K562 (cell line): ENCODE measurements around the gene GANAB. TPM values are rescaled to one million over a fixed set of nuclear protein-coding genes. Genes with fewer than 3 reads are reported as not detected.

ENCODE experiments used
- AFF1 ChIP-seq, 2 experiments: fragments of 450-650 bp; IDR thresholded peaks; 2 replicates each; pipeline ENCODE4 v1.6.1; 2018; ENCODE audit warnings: mild to moderate bottlenecking in 2 of 2, low read depth in 1 of 2; ENCODE audit not compliant: partially characterized antibody in 2 of 2
- ARHGAP35 ChIP-seq: fragments of 450-650 bp; IDR thresholded peaks from 2 replicates; pipeline ENCODE4 v1.6.1; 2018; ENCODE audit not compliant: partially characterized antibody
- E2F6 ChIP-seq, 2 experiments: IDR thresholded peaks; 2 replicates each; pipeline ENCODE4 v1.6.1; 2011; ENCODE audit warnings: borderline replicate concordance in 1 of 2, control low read depth in 1 of 2, low read depth in 1 of 2, low read length in 1 of 2, mild to moderate bottlenecking in 1 of 2, mixed read lengths in 1 of 2, moderate library complexity in 1 of 2; ENCODE audit not compliant: insufficient read depth in 1 of 2, insufficient read length in 1 of 2, poor library complexity in 1 of 2, severe bottlenecking in 1 of 2; ENCODE audit errors: extremely low read depth in 1 of 2
- MYBL2 ChIP-seq, 2 experiments: fragments of 450-650 bp in 1 of 2; sonication (generic) in 1 of 2; formaldehyde crosslinking in 1 of 2; IDR thresholded peaks; 2 replicates each; pipeline versions ENCODE4 v1.6.1 to v1.8.1; 2017 to 2022; ENCODE audit warnings: borderline replicate concordance in 1 of 2, inconsistent platforms in 1 of 2, low read depth in 1 of 2, mild to moderate bottlenecking in 1 of 2, missing genetic modification reagents in 1 of 2, moderate library complexity in 1 of 2
- NFXL1 ChIP-seq: fragments of 450-650 bp; formaldehyde crosslinking; IDR thresholded peaks from 2 replicates; pipeline ENCODE4 v1.4.0; 2021; ENCODE audit warnings: mild to moderate bottlenecking
- NKRF ChIP-seq: fragments of 450-650 bp; IDR thresholded peaks from 2 replicates; pipeline ENCODE4 v1.6.1; 2016; ENCODE audit warnings: borderline replicate concordance
- POLR2AphosphoS5 ChIP-seq: IDR thresholded peaks from 2 replicates; pipeline ENCODE4 v1.6.1; 2011; ENCODE audit warnings: mild to moderate bottlenecking, low read depth, low read length, moderate library complexity; ENCODE audit not compliant: control insufficient read depth, insufficient read depth
- RB1 ChIP-seq: fragments of 450-650 bp; IDR thresholded peaks from 2 replicates; pipeline ENCODE4 v1.6.1; 2017; ENCODE audit warnings: low read depth, mild to moderate bottlenecking
- RBM22 ChIP-seq: fragments of 200-400 bp; formaldehyde crosslinking; IDR thresholded peaks from 2 replicates; pipeline ENCODE4 v1.6.1; 2018; ENCODE audit warnings: low read length, low read depth; ENCODE audit not compliant: poor library complexity, severe bottlenecking
- SIN3A ChIP-seq, 2 experiments: fragments of 150-350 bp in 1 of 2; IDR thresholded peaks; 2 replicates each; pipeline ENCODE4 v1.6.1; 2011 to 2016; ENCODE audit warnings: borderline replicate concordance in 2 of 2, low read depth in 2 of 2, low read length in 2 of 2, mild to moderate bottlenecking in 2 of 2, moderate library complexity in 2 of 2; ENCODE audit not compliant: control insufficient read depth in 1 of 2
- TAF1 ChIP-seq: IDR thresholded peaks from 2 replicates; pipeline ENCODE4 v1.6.1; 2011; ENCODE audit warnings: mild to moderate bottlenecking, low read length, moderate library complexity; ENCODE audit not compliant: insufficient read depth, control insufficient read depth, severe bottlenecking; ENCODE audit errors: extremely low read depth
- TEAD4 ChIP-seq, 2 experiments: sonication (generic) in 1 of 2; formaldehyde crosslinking in 1 of 2; IDR thresholded peaks; 2 replicates each; pipeline versions ENCODE4 v1.6.1 to v1.8.0; 2012 to 2022; ENCODE audit warnings: borderline replicate concordance in 1 of 2, inconsistent platforms in 1 of 2, low read length in 1 of 2, mild to moderate bottlenecking in 1 of 2, missing genetic modification reagents in 1 of 2
- ZBTB2 ChIP-seq: fragments of 450-650 bp; IDR thresholded peaks from 2 replicates; pipeline ENCODE4 v1.6.1; 2016; ENCODE audit warnings: antibody characterized with exemption
- ZFPM2 ChIP-seq: fragments of 250-450 bp; sonication (Bioruptor Pico); IDR thresholded peaks from 2 replicates; pipeline ENCODE4 v1.5.1; 2022; ENCODE audit warnings: mild to moderate bottlenecking
- ZNF184 ChIP-seq: sonication (generic); formaldehyde crosslinking; IDR thresholded peaks from 2 replicates; pipeline ENCODE4 v1.5.0; 2020; ENCODE audit warnings: missing genetic modification reagents
- ZNF707 ChIP-seq: fragments of 250-450 bp; sonication (Bioruptor Pico); conservative IDR thresholded peaks from 2 replicates; pipeline ENCODE4 v1.8.0; 2022; ENCODE audit warnings: inconsistent platforms, mild to moderate bottlenecking, moderate library complexity
- polyA plus RNA-seq, 8 experiments: library from polyadenylated mRNA; depleted of rRNA in 4 of 8; stranded (reverse) in 5 of 8; unstranded in 3 of 8; fragments of >200 nt; fragmentation: Nextera tagmentation in 2 of 8; fragmentation: Illumina TruSeq in 1 of 8; extraction: Ambion mirVana in 2 of 8; extraction: Trizol in 1 of 8; gene quantifications; 2 replicates each; pipeline versions ENCODE4 v1.2.1 to v1.2.3, GENCODE V29; 2011 to 2014; ENCODE audit warnings: inconsistent platforms in 1 of 8, missing spikeins in 1 of 8
- total RNA-seq, 7 experiments: library from RNA; depleted of rRNA in 6 of 7; stranded (reverse); fragments of >200 nt in 6 of 7; fragmentation: Illumina TruSeq in 2 of 7; extraction: Trizol in 2 of 7; gene quantifications; 2 replicates each; pipeline versions ENCODE4 v1.2.1 to v1.2.3, GENCODE V29; 2011 to 2021; ENCODE audit warnings: low replicate concordance in 1 of 7

The GANAB gene
- total and polyA plus RNA-seq, 9 of the 15 experiments (the other 6 are each of a cell fraction or from before 2014, with no cell fraction given): 6.5 to 284 (median 161) TPM

- TF ChIP-seq AFF1 (IDR thresholded peaks at IDR 0.05; ENCODE audit: low read depth in 1 of 2, partially characterized antibody in 2 of 2) (peak; percentile 26 to 53), POLR2AphosphoS5 (peak; percentile 50; the same call in 1 of the 2 replicates), ZNF184 (CRISPR knock-in tag) (no peak), NFXL1 (CRISPR knock-in tag) (0 out of 2 replicates have a peak, but pooled peaks have one; percentile 2), ZFPM2 (no peak), MYBL2 (IDR thresholded peaks at IDR 0.05; ENCODE audit: low read depth) (no peak), MYBL2 (CRISPR knock-in tag; IDR thresholded peaks at IDR 0.05; ENCODE audit: borderline replicate concordance) (no peak), SIN3A (IDR thresholded peaks at IDR 0.05; ENCODE audit: borderline replicate concordance in 2 of 2, control insufficient read depth in 1 of 2, low read depth in 2 of 2, low read length in 2 of 2) (peak in 1 of 2 experiments; percentile 53; a peak in 1 of 4 replicates), ZBTB2 (no peak), RBM22 (no peak), TEAD4 (IDR thresholded peaks at IDR 0.05; ENCODE audit: low read length) (peak; percentile 9; the same call in 1 of the 2 replicates), TEAD4 (CRISPR knock-in tag; IDR thresholded peaks at IDR 0.05; ENCODE audit: borderline replicate concordance) (no peak), TAF1 (no peak), RB1 (no peak), ARHGAP35 (no peak), E2F6 (IDR thresholded peaks at IDR 0.05; ENCODE audit: borderline replicate concordance in 1 of 2, extremely low read depth in 1 of 2, insufficient read depth in 1 of 2, insufficient read length in 1 of 2, low read depth in 1 of 2, low read length in 1 of 2, poor library complexity in 1 of 2, severe bottlenecking in 1 of 2) (peak in 1 of 2 experiments; percentile 46), NKRF (peak; percentile 32; the same call in 1 of the 2 replicates), ZNF707 (CRISPR knock-in tag) (no peak)
Measured at GRCh38 chr11:62665599-62666258, 19.3 kb upstream of the GANAB start (continued).
